ENCODE results near the gene C1orf50.

Gene C1orf50

GRCh38 chr1:42759114-42759513 lies 7.9 kb upstream of the C1orf50 start:
- FAIRE-seq, result no peak

- no peak for FAIRE-seq
These were observed 5.5 kb upstream of the C1orf50 start for GRCh38 chr1:42761567-42761966.

GRCh38 chr1:42762269-42762668 lies 4.8 kb upstream of the C1orf50 start:
- no peak for FAIRE-seq

GRCh38 chr1:42765269-42765668 lies 1.8 kb upstream of the C1orf50 start:
- FAIRE-seq, result no peak

- FAIRE-seq, result no peak
These were observed 963 bp upstream of the C1orf50 start for GRCh38 chr1:42765832-42766740.

- FAIRE-seq, result no peak
These were observed 506 bp downstream of the C1orf50 start for GRCh38 chr1:42767510-42768000.

GRCh38 chr1:42768172-42768571 lies 1.1 kb downstream of the C1orf50 start:
- FAIRE-seq, result no peak

GRCh38 chr1:42769811-42770210 lies 2.8 kb downstream of the C1orf50 start:
- FAIRE-seq, result no peak

GRCh38 chr1:42773420-42773819 lies 6.4 kb downstream of the C1orf50 start:
- FAIRE-seq, result no peak

- FAIRE-seq, result no peak
These were observed 8.0 kb downstream of the C1orf50 start for GRCh38 chr1:42774928-42775526.

GRCh38 chr1:42776502-42776901 lies 9.5 kb downstream of the C1orf50 start:
- no peak for FAIRE-seq

GRCh38 chr1:42777852-42778251 lies 10.8 kb downstream of the C1orf50 start:
- FAIRE-seq, result no peak

GRCh38 chr1:42779725-42780124 lies 12.7 kb downstream of the C1orf50 start:
- FAIRE-seq, result no peak

GRCh38 chr1:42780176-42780575 lies 13.1 kb downstream of the C1orf50 start:
- no peak for FAIRE-seq

GRCh38 chr1:42783092-42783491 lies 16.0 kb downstream of the C1orf50 start:
- FAIRE-seq, result no peak

GRCh38 chr1:42784547-42784945 lies 17.5 kb downstream of the C1orf50 start:
- no peak for FAIRE-seq

GRCh38 chr1:42784946-42785693 lies 18.1 kb downstream of the C1orf50 start, which contains the start of gene TMEM269:
TSS of gene TMEM269 (plus strand) at chr1:42784991. CDS start at chr1:42789894, 4,903 bp downstream.
- no peak for FAIRE-seq

GRCh38 chr1:42786097-42786496 lies 19.0 kb downstream of the C1orf50 start:
- no peak for FAIRE-seq

GRCh38 chr1:42788021-42788420 lies 21.0 kb downstream of the C1orf50 start:
- no peak for FAIRE-seq

- no peak for FAIRE-seq
These were observed 26.8 kb downstream of the C1orf50 start for GRCh38 chr1:42793824-42794223.

GRCh38 chr1:42797414-42797813 lies 30.4 kb downstream of the C1orf50 start:
- no peak for FAIRE-seq

GRCh38 chr1:42797979-42798378 lies 30.9 kb downstream of the C1orf50 start:
- FAIRE-seq, result no peak

- no peak for FAIRE-seq
These were observed 34.9 kb downstream of the C1orf50 start for GRCh38 chr1:42801832-42802473.
